Muscle of leg (tissue), 11 donors: ENCODE data around the gene GRIK2. TPM values are rescaled to one million over a fixed set of nuclear protein-coding genes. Genes with fewer than 3 reads are reported as not detected.

Experiments used
- DNase-seq: peaks from one replicate; pipeline ENCODE4 v3.0.0; 2013
- H3K27ac ChIP-seq: one replicate; pipeline ENCODE4 v1.5.1; 2013; ENCODE audit warnings: mild to moderate bottlenecking, low read length, control low read depth
- H3K27me3 ChIP-seq: one replicate; pipeline ENCODE4 v1.6.1; 2013; ENCODE audit warnings: low read length; ENCODE audit not compliant: control insufficient read depth, insufficient read depth
- H3K36me3 ChIP-seq: one replicate; pipeline ENCODE4 v1.6.1; 2013; ENCODE audit warnings: low read length; ENCODE audit not compliant: control insufficient read depth, insufficient read depth
- H3K4me1 ChIP-seq: one replicate; pipeline ENCODE4 v1.6.1; 2013; ENCODE audit warnings: low read length; ENCODE audit not compliant: control insufficient read depth, insufficient read depth
- H3K4me3 ChIP-seq: one replicate; pipeline ENCODE4 v1.5.1; 2013; ENCODE audit warnings: low read length, control low read depth
- H3K9me3 ChIP-seq: replicated peaks from 2 replicates; pipeline ENCODE4 v1.6.1; 2013; ENCODE audit warnings: low read depth, low read length; ENCODE audit not compliant: control insufficient read depth
- whole genome bisulfite sequencing: methylation state at CpG from one replicate; pipeline ENCODE4 v1.1.5; 2013; ENCODE audit warnings: missing lambda C conversion rate; ENCODE audit not compliant: insufficient coverage; 5-methylcytosine and 5-hydroxymethylcytosine counted together
- polyA plus RNA-seq, 8 donors: library from polyadenylated mRNA; unstranded; fragments of 120-200 nt; gene quantifications; one replicate each; pipeline versions ENCODE4 v1.2.1 to v1.2.3, GENCODE V29; 2013; ENCODE audit warnings: inconsistent platforms in 1 of 8, low replicate concordance in 1 of 8; ENCODE audit not compliant: insufficient read length in 8 of 8, insufficient read depth in 1 of 8
- total RNA-seq: library from RNA; stranded (reverse); fragments of 120-200 nt; gene quantifications from one replicate; pipeline ENCODE4 v1.2.4, GENCODE V29; 2013

Gene GRIK2
- total and polyA plus RNA-seq, 9 donors, result 1.2 to 4.0 (median 1.9) TPM

DNA sequence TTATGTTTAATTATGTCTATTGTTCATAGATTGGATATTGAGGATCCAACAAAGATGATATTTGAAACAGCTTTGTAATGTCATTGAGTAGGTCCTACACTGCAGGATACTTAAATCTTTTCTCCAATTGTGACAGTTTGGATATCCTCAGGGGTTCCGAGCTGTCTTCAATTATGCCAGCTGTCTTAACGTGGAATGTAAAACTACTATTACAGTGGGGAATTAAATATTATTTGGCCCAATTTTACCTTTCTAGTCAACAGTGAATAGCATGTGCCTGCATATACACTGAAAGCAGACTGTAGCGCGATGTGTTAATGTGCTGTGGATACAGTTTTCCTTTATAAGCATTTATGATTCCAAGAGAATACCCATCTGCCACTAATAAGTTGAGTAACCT lies 156.9 kb downstream of the GRIK2 start:
- no peaks in the 10 kb centered on the region for H3K27me3 ChIP-seq
- no peaks in the 10 kb centered on the region for H3K36me3 ChIP-seq
- no peak overlapping the region for H3K4me3 ChIP-seq
- DNase-seq, result no peak
- no peaks in the 10 kb centered on the region for H3K4me1 ChIP-seq
- no peak overlapping the region for H3K27ac ChIP-seq
- H3K9me3 ChIP-seq, result no peaks in the 10 kb centered on the region
- WGBS, result no CpG with 5 or more reads among the region's 4 CpGs

DNA sequence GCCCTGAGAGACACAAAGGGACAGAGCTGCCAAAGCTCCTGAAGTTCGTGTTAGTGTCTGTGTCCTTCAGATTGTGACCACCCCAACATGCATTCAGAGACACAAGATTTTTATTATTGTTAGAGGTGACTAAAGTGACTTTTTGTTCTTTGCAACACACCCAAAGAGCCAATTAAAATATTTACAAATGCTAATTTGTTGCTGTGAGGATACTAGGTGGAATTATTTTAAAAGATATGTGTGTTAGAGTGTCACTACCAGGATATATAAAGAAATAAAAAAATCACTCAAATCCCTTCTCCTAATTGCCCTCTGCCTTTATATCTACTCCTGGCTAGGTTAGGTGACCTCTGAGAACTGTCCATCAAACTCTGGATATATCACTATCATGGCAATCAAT lies 160.7 kb downstream of the GRIK2 start:
- Histone ChIP-seq H3K27me3 (no peaks in the 10 kb centered on the region), H3K4me3 (no peak overlapping the region), H3K4me1 (no peaks in the 10 kb centered on the region), H3K9me3 (no peaks in the 10 kb centered on the region), H3K36me3 (no peaks in the 10 kb centered on the region), H3K27ac (no peak overlapping the region)
- no peak for DNase-seq
- no CpG with 5 or more reads among the region's 1 CpG for WGBS

DNA sequence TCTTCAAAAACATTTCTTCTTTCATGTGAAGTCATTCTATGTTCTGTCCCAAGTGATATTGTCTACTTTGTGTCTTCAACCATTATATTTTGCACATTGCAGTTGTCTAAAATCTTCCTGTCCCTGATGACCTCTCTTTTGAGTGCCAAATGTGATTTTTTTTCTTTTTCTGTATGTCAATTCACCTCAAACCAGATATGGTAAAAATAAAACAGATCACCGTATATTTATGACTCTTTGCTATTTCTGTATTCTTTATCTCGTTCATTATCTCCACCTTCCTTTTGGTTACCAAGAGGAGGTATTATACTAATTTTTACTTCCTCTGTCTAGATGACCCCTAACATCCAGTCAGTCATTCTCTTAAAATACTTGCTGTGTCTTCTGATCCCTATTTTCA lies 165.2 kb downstream of the GRIK2 start:
- Histone ChIP-seq H3K4me3 (no peak overlapping the region), H3K9me3 (no peaks in the 10 kb centered on the region), H3K27me3 (no peaks in the 10 kb centered on the region), H3K36me3 (no peaks in the 10 kb centered on the region), H3K4me1 (no peaks in the 10 kb centered on the region), H3K27ac (no peak overlapping the region)
- DNase-seq, result no peak
- WGBS, result no CpG with 5 or more reads among the region's 2 CpGs

DNA sequence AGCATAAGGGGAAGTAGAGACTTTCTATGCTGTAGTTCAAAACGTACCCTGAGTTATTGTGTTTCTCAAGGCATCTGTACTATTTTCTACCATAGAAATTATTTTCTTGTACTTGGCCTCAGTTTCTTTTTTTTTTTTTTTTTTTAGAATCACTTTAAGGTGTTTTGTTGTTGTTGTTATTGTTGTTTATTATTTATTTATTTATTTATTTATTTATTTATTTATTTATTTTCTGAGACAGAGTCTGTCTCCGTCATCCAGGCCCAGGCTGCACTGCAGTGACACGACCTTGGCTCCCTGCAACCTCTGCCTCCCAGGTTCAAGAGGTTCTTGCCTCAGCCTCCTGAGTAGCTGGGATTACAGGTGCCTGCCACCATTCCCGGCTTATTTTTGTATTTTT lies 179.1 kb downstream of the GRIK2 start:
- H3K27me3 ChIP-seq, result no peaks in the 10 kb centered on the region
- H3K36me3 ChIP-seq, result no peaks in the 10 kb centered on the region
- DNase-seq, result no peak
- no peak overlapping the region for H3K27ac ChIP-seq
- no CpG with 5 or more reads among the region's 4 CpGs for WGBS
- no peaks in the 10 kb centered on the region for H3K4me1 ChIP-seq
- H3K9me3 ChIP-seq, result no peaks in the 10 kb centered on the region
- H3K4me3 ChIP-seq, result no peak overlapping the region

DNA sequence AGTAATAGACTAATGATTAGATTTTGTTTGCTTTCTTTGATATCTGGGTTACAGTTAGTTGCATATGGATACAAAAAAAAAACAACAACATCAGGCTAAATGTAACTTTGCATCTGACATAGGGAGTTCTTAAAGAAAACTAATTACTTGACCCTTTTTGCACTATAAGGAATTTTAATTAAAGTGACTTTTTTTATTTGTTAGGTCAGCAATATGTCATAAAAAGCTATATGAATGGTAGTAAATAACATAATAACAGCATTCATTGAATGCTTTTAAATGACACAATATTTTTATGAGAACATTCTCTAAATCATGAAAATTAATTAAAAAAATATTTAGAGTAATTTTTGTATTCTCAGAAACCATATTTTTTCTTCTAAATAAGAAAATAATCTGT lies 183.6 kb downstream of the GRIK2 start:
- no peak overlapping the region for H3K4me3 ChIP-seq
- H3K36me3 ChIP-seq, result no peaks in the 10 kb centered on the region
- no peaks in the 10 kb centered on the region for H3K9me3 ChIP-seq
- DNase-seq, result no peak
- H3K27ac ChIP-seq, result no peak overlapping the region
- no peaks in the 10 kb centered on the region for H3K4me1 ChIP-seq
- H3K27me3 ChIP-seq, result no peaks in the 10 kb centered on the region

DNA sequence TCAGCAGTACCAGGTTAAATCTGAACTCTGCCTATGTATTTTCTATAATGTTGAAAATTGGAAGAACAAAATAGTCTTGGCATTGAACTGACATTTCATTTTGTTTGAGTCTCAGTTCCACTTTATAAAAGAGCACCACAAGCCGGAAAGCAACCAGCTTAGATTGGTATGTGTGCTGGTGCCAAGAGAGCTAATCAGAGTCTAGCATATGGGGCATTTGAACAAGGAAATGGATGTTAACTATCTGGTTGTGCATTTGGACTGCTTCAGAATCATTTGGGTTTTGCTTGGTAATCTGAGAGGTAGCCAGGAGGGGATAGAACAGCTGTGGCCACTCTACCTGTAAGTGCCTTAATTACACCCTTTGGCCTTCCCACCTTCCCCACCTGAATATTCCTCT lies 184.8 kb downstream of the GRIK2 start:
- no peak overlapping the region for H3K4me3 ChIP-seq
- WGBS, result 57% methylated on average over 1 of the region's 1 CpG
- no peak overlapping the region for H3K27ac ChIP-seq
- no peaks in the 10 kb centered on the region for H3K4me1 ChIP-seq
- H3K36me3 ChIP-seq, result no peaks in the 10 kb centered on the region
- H3K27me3 ChIP-seq, result no peaks in the 10 kb centered on the region
- no peak for DNase-seq
- H3K9me3 ChIP-seq, result no peaks in the 10 kb centered on the region

DNA sequence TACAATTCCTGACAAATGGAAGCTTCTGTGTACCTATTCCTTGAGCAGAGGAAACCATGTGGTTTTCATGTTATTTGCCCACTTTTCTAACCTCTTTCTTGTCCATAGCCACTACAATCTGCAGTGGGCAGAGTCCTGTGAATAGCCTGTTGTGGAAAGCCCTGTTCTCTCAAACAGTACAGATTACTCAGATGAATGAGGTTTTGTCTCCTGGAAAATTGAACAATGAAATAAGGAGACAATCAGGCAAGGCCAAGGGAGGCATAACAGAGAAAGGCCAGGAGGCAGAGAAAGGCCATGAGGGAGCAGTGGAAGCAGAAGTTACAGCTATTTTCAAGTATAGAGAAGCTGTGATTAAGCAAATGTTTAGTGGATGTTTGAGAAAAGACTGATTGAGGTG lies 189.3 kb downstream of the GRIK2 start:
- H3K4me3 ChIP-seq, result no peak overlapping the region
- no peaks in the 10 kb centered on the region for H3K36me3 ChIP-seq
- DNase-seq, result no peak
- no peaks in the 10 kb centered on the region for H3K9me3 ChIP-seq
- H3K27ac ChIP-seq, result no peak overlapping the region
- no peaks in the 10 kb centered on the region for H3K27me3 ChIP-seq
- H3K4me1 ChIP-seq, result no peaks in the 10 kb centered on the region

DNA sequence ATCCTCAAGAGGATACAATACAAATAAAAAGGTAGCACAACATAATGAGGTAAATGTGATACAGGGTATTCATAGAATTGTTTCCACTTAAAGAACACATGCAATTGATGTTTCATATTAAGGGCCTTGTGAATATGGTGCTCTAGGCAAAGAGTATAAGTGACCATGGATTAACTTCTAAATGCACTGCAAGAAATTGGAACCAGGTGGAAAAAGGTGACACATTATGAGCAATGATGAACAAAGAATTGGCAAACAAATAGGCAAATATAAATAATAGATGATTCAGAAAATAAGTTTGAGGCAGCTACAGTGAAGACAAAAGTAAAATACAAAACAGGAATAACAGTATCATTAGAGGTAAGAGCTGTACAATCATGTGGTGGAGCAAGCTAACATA lies 192.0 kb downstream of the GRIK2 start:
- Histone ChIP-seq H3K27ac (no peak overlapping the region), H3K36me3 (no peaks in the 10 kb centered on the region), H3K4me1 (no peaks in the 10 kb centered on the region), H3K27me3 (no peaks in the 10 kb centered on the region), H3K9me3 (no peaks in the 10 kb centered on the region), H3K4me3 (no peak overlapping the region)
- no peak for DNase-seq

DNA sequence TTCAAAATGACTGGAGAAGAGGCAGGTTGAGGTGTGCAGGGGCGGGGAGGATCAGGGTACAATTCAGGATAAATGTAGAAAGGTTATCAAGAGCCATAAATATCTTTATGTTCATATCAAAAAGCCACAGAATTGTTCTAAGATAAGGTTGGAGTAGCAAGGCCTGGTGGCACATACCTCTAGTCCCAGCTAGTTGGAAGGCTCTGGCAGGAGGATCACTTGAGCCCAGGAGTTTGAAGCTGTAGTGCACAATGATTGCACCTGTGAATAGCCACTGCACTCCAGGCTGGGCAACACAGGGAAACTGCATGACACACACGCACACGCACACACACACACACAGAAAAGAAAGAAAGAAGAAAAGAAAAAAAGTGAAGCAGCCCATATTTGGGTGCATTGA lies 194.8 kb downstream of the GRIK2 start:
- Histone ChIP-seq H3K9me3 (no peaks in the 10 kb centered on the region), H3K27me3 (no peaks in the 10 kb centered on the region), H3K4me3 (no peak overlapping the region), H3K4me1 (no peaks in the 10 kb centered on the region), H3K27ac (no peak overlapping the region), H3K36me3 (no peaks in the 10 kb centered on the region)
- no peak for DNase-seq
- WGBS, result no CpG with 5 or more reads among the region's 3 CpGs

DNA sequence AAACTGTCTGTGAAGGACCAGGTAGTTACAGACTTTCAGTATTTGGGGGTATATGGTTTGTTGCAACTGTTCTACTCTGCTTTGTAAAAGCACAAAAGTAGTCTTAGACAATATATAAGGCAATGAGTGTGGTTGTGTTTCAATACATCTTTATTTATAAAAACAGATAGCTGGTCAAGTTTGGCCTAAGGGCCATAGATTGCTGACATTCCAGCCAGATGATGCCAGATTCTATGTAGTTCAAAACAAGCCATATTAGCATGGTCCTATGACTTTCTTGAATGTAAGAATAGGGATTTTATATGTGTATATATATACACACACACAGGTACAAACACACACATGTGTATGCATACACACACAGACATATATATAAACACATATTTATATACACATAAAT lies 201.8 kb downstream of the GRIK2 start:
- H3K9me3 ChIP-seq, result no peaks in the 10 kb centered on the region
- no peaks in the 10 kb centered on the region for H3K27me3 ChIP-seq
- no peak overlapping the region for H3K27ac ChIP-seq
- no peak for DNase-seq
- H3K4me3 ChIP-seq, result no peak overlapping the region
- H3K36me3 ChIP-seq, result no peaks in the 10 kb centered on the region
- H3K4me1 ChIP-seq, result no peaks in the 10 kb centered on the region

DNA sequence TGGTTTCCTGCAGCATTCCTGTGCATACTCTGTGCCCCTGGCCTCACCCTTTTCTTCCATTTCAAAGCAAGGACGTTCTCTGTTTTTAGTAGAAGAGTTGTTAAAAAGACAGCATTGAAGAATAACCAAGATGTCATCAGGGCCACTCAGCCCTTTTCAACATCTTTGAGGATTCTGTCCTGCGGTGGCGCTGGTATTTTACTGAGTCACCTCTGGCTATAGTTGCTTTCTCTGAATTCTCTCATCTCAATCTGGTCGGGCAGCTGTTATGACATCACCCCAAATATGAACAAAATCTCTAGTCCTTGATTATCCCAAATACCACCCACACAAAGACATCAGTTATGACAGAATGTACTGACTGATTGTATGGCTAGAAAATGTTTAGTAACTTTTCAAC lies 204.2 kb downstream of the GRIK2 start:
- Histone ChIP-seq H3K36me3 (no peaks in the 10 kb centered on the region), H3K27me3 (no peaks in the 10 kb centered on the region), H3K27ac (no peak overlapping the region), H3K4me3 (no peak overlapping the region), H3K4me1 (no peaks in the 10 kb centered on the region), H3K9me3 (no peaks in the 10 kb centered on the region)
- 60% methylated on average over 2 of the region's 4 CpGs for WGBS
- DNase-seq, result no peak
